ENCODE data around the gene THAP2.

DNA sequence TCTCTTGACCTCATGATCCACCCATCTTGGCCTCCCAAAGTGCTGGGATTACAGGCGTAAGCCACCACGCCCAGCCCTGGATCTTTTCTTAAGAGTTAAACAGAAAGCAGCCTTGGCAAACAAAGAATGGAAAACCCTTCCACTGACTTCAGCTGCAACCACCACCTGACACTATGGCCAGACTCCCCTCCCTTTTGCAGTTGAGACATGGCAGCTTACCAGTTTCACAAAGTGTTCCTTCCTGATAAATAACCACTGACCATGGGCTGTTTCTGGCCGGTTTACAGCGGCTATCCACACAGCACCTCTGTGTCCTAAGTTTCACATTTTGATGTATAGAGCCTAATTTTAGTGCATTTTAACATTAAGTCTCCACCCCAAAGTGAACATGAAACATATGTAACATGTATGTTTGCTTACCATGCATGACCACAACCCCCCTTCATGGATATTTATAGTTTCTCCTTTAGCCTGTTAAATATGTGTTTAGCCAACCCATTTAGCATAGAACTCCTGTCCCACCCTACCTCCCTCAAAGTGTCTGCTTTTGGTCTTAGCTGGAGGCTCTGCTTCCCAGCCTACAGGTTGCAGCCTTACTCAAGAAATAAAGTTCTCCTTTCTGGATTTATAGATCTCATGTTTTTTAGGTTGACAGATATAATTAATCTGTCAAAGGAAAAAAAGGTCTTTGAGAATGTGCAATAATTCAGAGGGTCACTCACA lies 57.8 kb downstream of the THAP2 start:
- TF ChIP-seq TARDBP (IDR thresholded peaks at IDR 0.05) (no peak), L3MBTL2 (conservative IDR thresholded peaks at IDR 0.05) (no peak), SP1 (IDR thresholded peaks at IDR 0.05) (no peak), FOXM1 (IDR thresholded peaks at IDR 0.05; ENCODE audit: borderline replicate concordance) (no peak), ARNT (IDR thresholded peaks at IDR 0.05) (no peak), FOXA1 (IDR thresholded peaks at IDR 0.05) (no peak), BHLHE40 (IDR thresholded peaks at IDR 0.05; ENCODE audit: borderline replicate concordance) (no peak), LEF1 (IDR thresholded peaks at IDR 0.05; ENCODE audit: borderline replicate concordance) (no peak), FOXK2 (IDR thresholded peaks at IDR 0.05) (no peak), ELF4 (IDR thresholded peaks at IDR 0.05) (no peak)
- TF ChIP-seq, protein P1, sequence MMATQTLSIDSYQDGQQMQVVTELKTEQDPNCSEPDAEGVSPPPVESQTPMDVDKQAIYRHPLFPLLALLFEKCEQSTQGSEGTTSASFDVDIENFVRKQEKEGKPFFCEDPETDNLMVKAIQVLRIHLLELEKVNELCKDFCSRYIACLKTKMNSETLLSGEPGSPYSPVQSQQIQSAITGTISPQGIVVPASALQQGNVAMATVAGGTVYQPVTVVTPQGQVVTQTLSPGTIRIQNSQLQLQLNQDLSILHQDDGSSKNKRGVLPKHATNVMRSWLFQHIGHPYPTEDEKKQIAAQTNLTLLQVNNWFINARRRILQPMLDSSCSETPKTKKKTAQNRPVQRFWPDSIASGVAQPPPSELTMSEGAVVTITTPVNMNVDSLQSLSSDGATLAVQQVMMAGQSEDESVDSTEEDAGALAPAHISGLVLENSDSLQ (IDR thresholded peaks at IDR 0.05), result no peak
